ENCODE measurements around the gene LRRC74A.
"Not testable (repeated sequence)": the region's sequence is repeated elsewhere in the genome, so short reads cannot be mapped to it uniquely, and the experiment has no call there.

LRRC74A gene

DNA sequence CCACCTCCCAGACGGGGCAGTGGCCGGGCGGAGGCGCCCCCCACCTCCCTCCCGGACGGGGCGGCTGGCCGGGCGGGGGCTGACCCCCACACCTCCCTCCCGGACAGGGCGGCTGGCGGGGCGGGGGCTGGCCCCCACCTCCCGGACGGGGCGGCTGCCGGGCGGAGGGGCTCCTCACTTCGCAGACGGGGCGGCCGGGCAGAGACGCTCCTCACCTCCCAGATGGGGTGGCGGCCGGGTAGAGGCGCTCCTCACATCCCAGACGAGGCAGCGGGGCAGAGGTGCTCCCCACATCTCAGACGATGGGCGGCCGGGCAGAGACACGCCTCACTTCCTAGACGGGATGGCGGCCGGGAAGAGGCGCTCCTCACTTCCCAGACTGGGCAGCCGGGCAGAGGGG, 71.8 kb downstream of the LRRC74A start:
- not testable (repeated sequence) for FAIRE-seq

DNA sequence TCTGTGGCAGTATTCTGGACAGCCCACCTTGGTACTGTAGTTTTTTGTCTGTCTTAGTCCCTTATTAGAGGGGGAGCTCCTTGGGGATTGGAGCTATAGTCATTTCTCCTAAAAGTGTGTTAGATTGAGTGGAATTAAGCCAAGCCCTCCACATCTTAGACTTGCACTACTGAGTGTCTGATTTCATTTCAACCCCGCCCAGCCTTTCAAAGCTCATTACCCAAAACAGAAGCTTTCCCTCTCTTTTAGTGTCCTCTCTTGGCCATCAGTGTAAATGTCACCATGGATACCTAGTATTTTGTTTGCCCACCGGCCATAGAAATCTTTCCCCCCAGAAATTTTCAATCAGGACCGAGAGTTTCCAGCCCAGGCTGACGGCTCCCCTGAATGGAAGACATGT, 74.5 kb downstream of the LRRC74A start:
- no peak for FAIRE-seq

DNA sequence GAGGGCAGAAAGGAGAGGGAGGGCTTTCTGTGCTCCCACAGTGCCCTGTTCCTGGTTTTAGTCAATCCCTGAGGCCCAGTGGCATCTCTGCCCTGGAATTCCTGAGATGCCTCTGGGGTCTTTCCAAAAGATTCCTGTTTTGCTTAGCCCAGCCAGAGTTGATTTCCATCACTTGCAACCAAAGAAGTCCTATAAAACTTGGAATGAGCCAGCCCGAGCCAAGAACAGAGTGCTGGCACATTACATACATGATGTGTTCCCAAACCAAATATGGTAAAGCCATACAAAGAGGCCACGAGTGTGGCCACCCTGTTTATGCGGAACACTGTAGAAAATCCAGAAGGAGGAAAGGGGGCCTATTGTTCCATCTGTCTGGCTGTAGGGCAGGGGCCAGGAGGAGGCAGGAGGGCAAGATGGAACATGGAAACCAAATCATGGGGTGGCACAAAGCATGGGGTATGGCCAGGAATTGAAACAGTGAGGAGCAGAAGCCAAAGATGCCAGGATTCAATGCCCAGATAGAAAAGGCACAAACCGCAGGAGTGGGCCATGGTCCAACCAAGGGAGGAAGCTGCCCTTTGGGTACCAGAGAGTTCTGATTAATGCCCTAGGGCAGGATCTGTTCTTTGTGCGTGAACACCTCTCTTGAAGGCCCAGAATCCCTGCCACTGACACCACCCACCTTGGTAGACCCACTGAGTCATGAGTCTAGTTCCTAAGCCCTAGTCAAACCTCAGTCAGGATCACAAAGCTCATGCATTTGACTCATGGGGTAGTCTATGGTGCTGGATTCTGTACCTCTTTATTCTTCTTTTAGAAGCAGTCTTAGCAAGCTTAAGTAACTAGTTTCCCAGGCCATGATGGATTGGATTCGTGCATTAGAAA, 75.2 kb downstream of the LRRC74A start:
- FAIRE-seq: no peak

DNA sequence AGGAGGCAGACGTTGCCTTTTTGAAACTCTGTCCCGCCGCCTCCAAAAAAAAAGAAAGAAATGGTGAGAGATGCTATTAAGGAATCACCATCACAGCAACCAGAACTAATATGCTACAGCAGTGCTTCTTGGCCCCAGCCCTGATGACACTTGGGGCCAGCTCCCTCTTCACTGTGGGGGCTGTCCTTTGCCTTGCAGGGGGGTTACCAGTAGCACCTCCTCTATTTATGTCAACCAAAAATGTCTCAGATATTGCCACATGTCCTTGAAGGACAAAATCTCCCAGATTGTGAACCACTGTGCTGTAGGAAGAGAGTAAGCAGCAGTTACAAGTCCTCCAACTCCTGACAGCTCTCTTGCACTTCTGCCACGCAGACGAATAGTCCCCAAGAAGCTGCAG, 76.4 kb downstream of the LRRC74A start:
- no peak for FAIRE-seq

- FAIRE-seq: no peak
These were observed 78.0 kb downstream of the LRRC74A start for GRCh38 chr14:76904100-76904739.

DNA sequence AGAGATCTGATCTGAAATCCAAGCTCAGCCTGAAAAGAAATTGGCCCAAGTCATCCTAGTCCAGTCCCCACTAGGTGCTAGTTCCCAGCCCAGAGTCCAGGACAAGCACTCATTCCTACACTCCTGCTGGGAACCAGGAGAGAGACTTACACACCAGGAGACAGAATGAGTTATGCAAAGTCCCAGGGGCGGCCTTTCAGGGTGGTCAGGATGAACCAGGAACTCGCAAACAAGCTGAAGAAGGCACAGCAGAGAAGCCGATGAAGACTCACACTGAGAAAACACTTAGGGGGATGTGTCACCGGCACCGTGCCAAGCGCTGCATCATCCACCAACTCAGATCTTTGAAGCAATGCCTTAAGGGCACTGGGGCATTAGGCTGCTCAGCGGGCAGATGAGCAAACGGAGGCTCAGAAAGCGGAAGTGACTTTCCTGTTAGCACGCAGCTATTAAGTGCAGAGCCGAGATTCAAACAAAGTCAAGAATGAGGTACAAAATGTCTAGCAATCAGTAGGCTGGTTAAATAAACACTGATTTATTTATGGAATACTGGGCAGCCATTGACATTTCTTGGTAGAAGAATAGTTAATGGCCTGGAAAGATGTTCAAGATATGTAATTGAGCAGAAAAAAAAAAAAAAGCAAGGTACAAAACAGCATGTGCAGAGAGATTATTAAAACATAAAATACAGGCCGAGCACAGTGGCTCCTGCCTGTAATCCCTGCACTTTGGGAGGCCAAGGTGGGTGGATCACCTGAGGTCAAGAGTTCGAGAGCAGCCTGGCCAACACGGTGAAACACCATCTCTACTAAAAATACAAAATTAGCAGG, 78.7 kb downstream of the LRRC74A start:
- no peak for FAIRE-seq

DNA sequence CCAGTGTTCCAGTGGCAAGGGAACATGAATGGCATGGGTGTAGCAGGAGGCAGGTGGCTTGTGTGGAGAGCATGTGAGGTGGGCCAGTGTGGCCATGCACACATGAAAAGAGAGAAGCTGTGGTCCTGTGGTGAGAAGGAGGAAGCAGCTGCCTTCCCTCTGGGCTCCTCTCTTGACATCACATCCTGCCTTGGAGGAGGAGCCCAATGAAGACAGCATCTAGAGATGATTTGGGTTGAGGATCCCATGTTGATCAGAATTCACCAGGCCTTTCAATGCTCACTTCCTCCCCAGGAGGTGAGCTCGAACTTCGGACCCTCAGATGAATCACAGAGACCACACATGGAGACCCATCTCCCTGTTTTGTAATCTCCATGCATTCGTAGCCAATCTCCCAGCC, 82.6 kb downstream of the LRRC74A start:
- FAIRE-seq: no peak

- no peak for FAIRE-seq
These were observed 83.1 kb downstream of the LRRC74A start for GRCh38 chr14:76909266-76909665.

DNA sequence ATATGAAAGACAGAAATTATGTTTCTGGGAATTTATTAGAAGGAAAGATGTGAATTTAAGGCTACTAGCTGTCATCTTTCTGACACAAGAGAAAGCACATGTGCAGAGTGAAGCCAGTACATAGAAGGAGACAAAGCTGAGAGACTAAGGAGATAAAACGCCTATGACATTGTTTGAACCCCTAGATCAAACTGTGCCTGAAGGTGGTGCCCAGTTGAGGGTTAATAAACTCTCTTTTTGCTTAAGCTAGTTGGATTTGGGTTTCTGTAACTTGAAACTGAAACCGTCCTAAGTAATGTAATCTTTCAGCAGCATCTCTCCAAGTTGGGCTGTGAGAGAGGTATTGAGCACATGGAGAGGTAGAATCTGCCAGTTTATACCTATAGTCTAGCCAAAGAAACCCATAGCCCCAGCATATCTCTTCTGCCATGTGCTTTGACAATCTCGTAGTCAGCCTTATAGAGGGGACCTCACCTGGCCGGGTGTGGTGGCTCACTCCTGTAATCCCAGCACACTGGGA, 84.2 kb downstream of the LRRC74A start:
- FAIRE-seq: no peak

- FAIRE-seq: no peak
These were observed 85.3 kb downstream of the LRRC74A start for GRCh38 chr14:76911473-76911872.

- FAIRE-seq: not testable (repeated sequence)
These were observed 88.4 kb downstream of the LRRC74A start for GRCh38 chr14:76914533-76915081.

GRCh38 chr14:76916040-76916715, 90.0 kb downstream of the LRRC74A start:
- FAIRE-seq: no peak

DNA sequence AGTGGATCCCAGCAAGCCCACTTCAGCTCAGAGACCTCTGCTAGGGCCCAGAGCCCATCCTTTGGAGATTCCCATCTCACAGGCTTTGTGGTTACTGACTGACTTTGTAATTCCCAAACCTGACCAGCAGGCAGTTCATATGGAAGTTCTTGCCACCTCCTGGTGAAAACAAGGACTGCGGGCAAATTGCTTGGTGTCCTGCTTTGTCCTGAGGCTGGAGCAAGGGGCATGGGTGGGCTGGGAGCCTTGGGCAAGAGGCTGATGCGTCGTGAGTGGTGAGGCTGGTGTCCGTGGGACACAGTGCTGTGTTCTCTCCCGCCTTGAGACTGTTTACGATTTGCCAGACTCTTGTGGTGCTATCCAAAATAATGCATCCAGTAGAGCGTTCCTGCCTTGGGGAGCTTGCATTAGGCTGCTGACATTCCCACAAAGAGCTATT, 91.0 kb downstream of the LRRC74A start:
- no peak for FAIRE-seq

DNA sequence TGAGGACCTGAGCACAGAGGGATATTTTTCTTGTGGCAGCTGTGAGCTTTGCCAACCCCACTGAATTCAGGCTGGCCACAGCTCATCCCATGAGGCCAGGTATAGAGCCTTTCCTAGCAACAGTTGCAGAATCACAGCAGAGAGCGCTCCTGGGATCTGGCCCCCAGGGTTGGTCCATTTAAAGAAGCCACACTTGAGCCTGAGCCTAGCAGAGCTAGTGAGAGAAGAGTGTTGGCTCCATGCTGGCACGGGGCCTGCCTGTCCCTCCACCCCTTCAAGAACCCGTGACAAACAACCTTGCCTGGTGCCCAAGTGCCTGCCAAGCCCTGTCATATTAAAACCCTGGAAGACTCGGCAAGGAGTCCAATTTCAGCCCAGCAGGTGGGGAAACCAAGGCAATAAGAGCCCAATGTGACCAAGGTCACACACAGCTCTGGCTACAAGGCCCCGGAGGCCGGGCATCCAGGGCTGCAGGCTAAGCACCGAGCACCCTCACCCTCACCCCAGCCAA, 91.6 kb downstream of the LRRC74A start:
- FAIRE-seq: no peak

DNA sequence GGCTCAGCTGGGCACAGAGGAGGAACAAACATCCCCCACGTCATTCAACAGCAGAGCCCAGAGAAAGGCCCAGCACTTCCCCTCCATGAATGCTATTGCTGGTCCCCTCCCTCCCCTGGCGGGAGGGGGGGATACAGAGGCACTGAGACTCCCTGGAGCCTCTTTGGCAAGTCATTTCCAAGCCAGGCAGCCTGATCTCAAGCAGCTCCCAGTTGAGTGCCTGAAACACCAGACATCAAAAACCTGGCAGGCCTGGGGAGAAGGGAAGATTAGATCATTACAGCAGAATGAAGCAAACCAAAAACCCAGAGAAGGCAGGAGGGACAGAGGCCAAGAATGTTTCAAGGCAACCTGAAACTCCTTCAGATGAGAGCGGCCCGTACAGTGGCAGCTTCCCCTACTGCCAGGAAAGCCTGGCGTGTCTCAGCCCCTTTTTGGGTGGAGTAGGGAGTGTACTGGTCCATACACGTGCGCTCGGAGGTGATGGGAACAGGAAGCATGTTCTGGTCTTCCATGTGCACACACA, 92.1 kb downstream of the LRRC74A start:
- no peak for FAIRE-seq

DNA sequence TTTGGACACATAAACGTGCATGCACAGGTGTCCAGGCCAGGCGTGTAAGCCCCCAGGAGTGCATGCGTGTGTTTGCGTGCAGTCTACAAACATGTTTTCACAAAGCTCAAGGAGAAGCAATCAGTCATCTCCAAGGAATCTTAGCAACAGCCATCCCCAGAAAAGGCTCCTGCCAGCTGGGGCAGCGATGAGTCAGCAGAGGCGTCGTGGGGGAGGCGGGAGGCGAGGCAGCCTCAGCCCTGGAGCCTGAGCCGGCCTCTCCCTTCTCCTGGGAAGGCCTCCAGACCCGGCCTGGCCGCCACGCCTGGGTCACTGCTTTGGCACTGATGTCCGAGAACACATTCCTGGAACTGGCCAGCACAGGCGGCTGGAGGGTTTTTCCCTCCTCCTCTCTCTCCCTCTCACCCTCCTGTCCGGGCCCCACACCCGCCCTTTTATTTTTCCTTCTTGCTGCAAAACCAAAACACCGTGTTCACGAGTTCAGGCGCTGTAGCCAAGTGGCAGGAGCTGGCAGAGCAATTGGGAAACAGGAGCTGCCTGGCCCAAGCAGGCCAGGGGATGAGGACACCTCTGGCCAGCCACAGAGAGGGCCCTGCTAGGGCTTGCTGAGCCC, 92.7 kb downstream of the LRRC74A start:
- FAIRE-seq: no peak

All from colon (tissue), 2 donors.